ENCODE data around the gene MED17. TPM values are rescaled to one million over a fixed set of nuclear protein-coding genes. Genes with fewer than 3 reads are reported as not detected.
"Not testable (repeated sequence)": the region's sequence is repeated elsewhere in the genome, so short reads cannot be mapped to it uniquely, and the experiment has no call there.

The MED17 gene
- total and polyA plus RNA-seq, 4 donors, result 8.9 to 33.1 (median 21.7) TPM

DNA sequence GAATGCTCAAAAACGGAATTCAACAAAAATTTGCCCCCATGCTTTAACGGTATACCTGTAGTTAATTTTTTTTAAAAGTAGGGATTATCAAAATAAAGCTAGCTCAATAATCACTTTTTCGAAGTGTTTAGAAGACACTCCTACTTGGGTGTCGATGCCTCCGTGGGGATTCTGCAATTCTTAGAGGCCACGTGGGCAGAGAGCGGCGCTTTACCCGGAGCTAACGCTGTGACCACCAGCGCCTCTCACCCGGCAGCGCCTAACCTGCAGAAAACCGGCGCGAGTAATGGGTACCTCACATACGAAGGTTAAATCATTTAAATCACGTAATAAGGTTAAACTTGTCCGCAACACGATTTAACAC is 43.4 kb upstream of the MED17 start:
- ATAC-seq (ENCODE audit: low FRiP score) (peak; percentile 79), DNase-seq (peak; percentile 68 to 83)
- intact Hi-C loops (cut with DNase I), result loop anchor here (2.0 to 5.0 kb wide), 3 partner anchors 42 to 78 kb away; partner anchors contain the start of genes MED17 (in 2 of the 2) and CEP295 (in 1 of the 2)
- Histone ChIP-seq H3K4me3 (ENCODE audit: low read length in 2 of 2) (peak overlapping the region; percentile 69 to 72), H3K27ac (ENCODE audit: low read depth in 1 of 2, low read length in 2 of 2) (peak overlapping the region; percentile 50 to 78), H3K9me3 (ENCODE audit: control insufficient read depth, low read length) (no peaks in the 10 kb centered on the region), H3K27me3 (ENCODE audit: control insufficient read depth in 1 of 2, insufficient read depth in 2 of 2, low read length in 1 of 2) (no peaks in the 10 kb centered on the region), H3K4me1 (ENCODE audit: control insufficient read depth in 1 of 2, insufficient read depth in 2 of 2, low read length in 2 of 2) (no peaks in the 10 kb centered on the region), H3K36me3 (ENCODE audit: control insufficient read depth in 1 of 2, insufficient read depth in 2 of 2, low read length in 1 of 2) (no peaks in the 10 kb centered on the region)
- 0% methylated on average over 20 of the region's 20 CpGs for WGBS, 2 donors

- Histone ChIP-seq H3K27ac (ENCODE audit: low read depth in 1 of 2, low read length in 2 of 2) (peak within 1 kb of the TSS; percentile 50 to 91), H3K36me3 (ENCODE audit: control insufficient read depth in 1 of 2, insufficient read depth in 2 of 2, low read length in 1 of 2) (no peaks in the 10 kb centered on the region), H3K27me3 (ENCODE audit: control insufficient read depth in 1 of 2, insufficient read depth in 2 of 2, low read length in 1 of 2) (no peaks in the 10 kb centered on the region), H3K9me3 (ENCODE audit: control insufficient read depth, low read length) (no peaks in the 10 kb centered on the region), H3K4me1 (ENCODE audit: control insufficient read depth in 1 of 2, insufficient read depth in 2 of 2, low read length in 2 of 2) (no peaks in the 10 kb centered on the region), H3K4me3 (ENCODE audit: low read length in 2 of 2) (peak within 1 kb of the TSS; percentile 69 to 72)
- ATAC-seq (ENCODE audit: low FRiP score) (peak; percentile 98), DNase-seq (peak; percentile 98 to 99)
- intact Hi-C loops (cut with DNase I), result loop anchor here (2.0 to 5.0 kb wide), 3 partner anchors 41 to 79 kb away; partner anchors contain the start of genes MED17 (in 2 of the 2) and CEP295 (in 1 of the 2)
- WGBS, 2 donors, result 0% methylated on average over 65 of the region's 65 CpGs
Observed at GRCh38 chr11:93741094-93741881, 42.8 kb upstream of the MED17 start, which contains the start of the genes C11orf54 and TAF1D. Gene C11orf54, plus strand, starts transcription at chr11:93741672. Its CDS starts 5,722 bp downstream, at chr11:93747394. Gene TAF1D, minus strand, starts transcription at chr11:93741495. Its CDS starts 2,191 bp downstream, at chr11:93739304.

- no peaks in the 10 kb centered on the region for H3K4me1 ChIP-seq (ENCODE audit: control insufficient read depth in 1 of 2, insufficient read depth in 2 of 2, low read length in 2 of 2)
- WGBS, 2 donors, result 0 to 1% methylated on average over 8 of the region's 8 CpGs
- H3K27me3 ChIP-seq (ENCODE audit: control insufficient read depth in 1 of 2, insufficient read depth in 2 of 2, low read length in 1 of 2), result no peaks in the 10 kb centered on the region
- H3K9me3 ChIP-seq (ENCODE audit: control insufficient read depth, low read length), result no peaks in the 10 kb centered on the region
- ATAC-seq (ENCODE audit: low FRiP score), result peak; percentile 49
- DNase-seq, result no peak
- peak overlapping the region; percentile 38 to 91 for H3K27ac ChIP-seq (ENCODE audit: low read depth in 1 of 2, low read length in 2 of 2)
- intact Hi-C loops (cut with DNase I), result loop anchor here (2.0 to 5.0 kb wide), 3 partner anchors 40 to 80 kb away; partner anchors contain the start of genes MED17 (in 2 of the 2) and CEP295 (in 1 of the 2)
- H3K36me3 ChIP-seq (ENCODE audit: control insufficient read depth in 1 of 2, insufficient read depth in 2 of 2, low read length in 1 of 2), result no peaks in the 10 kb centered on the region
- H3K4me3 ChIP-seq (ENCODE audit: low read length in 2 of 2), result peak overlapping the region; percentile 18 to 59
Observed at GRCh38 chr11:93741882-93742226, 42.2 kb upstream of the MED17 start.

DNA sequence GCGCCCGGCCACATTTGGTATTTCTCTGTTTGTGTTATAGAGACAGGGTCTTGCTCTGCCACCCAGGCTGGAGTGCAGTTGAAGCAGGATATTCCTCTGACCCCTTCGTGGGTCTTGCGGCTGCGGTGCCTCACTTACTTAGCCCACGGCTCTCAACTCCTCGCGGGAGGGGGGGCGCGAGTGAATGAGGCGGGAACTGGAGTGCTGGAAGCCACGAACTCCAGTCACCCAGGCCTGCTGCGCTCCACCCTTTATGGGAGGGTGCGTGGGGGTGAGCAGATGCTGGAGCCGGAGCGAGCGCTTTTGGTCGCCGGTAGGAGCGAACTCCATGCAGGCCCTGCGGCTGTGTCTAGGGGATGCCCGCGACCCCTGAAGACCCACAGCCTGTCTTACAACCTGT is 40.8 kb upstream of the MED17 start:
- intact Hi-C loops (cut with DNase I), result loop anchor here (5.0 kb wide), 2 partner anchors 39 to 81 kb away; partner anchors contain the start of genes CEP295 (in 1 of the 2) and MED17 (in 1 of the 2)
- WGBS, 2 donors, result 93 to 95% methylated on average over 23 of the region's 23 CpGs
- H3K27ac ChIP-seq (ENCODE audit: low read depth in 1 of 2, low read length in 2 of 2), result no peak overlapping the region

GRCh38 chr11:93744669-93745004 is 39.4 kb upstream of the MED17 start:
- Histone ChIP-seq H3K4me3 (ENCODE audit: low read length in 2 of 2) (no peak overlapping the region), H3K9me3 (ENCODE audit: control insufficient read depth, low read length) (no peaks in the 10 kb centered on the region), H3K36me3 (ENCODE audit: control insufficient read depth in 1 of 2, insufficient read depth in 2 of 2, low read length in 1 of 2) (no peaks in the 10 kb centered on the region), H3K4me1 (ENCODE audit: control insufficient read depth in 1 of 2, insufficient read depth in 2 of 2, low read length in 2 of 2) (no peaks in the 10 kb centered on the region), H3K27ac (ENCODE audit: low read depth in 1 of 2, low read length in 2 of 2) (peak overlapping the region in 1 of 2 donors; percentile 37), H3K27me3 (ENCODE audit: control insufficient read depth in 1 of 2, insufficient read depth in 2 of 2, low read length in 1 of 2) (no peaks in the 10 kb centered on the region)
- intact Hi-C loops (cut with DNase I), result loop anchor here (5.0 kb wide), 2 partner anchors 38 to 82 kb away; partner anchors contain the start of genes CEP295 (in 1 of the 2) and MED17 (in 1 of the 2)
- 12 to 26% methylated on average over 7 of the region's 7 CpGs for WGBS, 2 donors
- ATAC-seq (ENCODE audit: low FRiP score), result no peak
- no peak for DNase-seq

More for the DNA sequence above, 40.8 kb upstream of the MED17 start:
- Histone ChIP-seq H3K27me3 (ENCODE audit: control insufficient read depth in 1 of 2, insufficient read depth in 2 of 2, low read length in 1 of 2) (no peaks in the 10 kb centered on the region), H3K36me3 (ENCODE audit: control insufficient read depth in 1 of 2, insufficient read depth in 2 of 2, low read length in 1 of 2) (no peaks in the 10 kb centered on the region), H3K4me1 (ENCODE audit: control insufficient read depth in 1 of 2, insufficient read depth in 2 of 2, low read length in 2 of 2) (no peaks in the 10 kb centered on the region), H3K9me3 (ENCODE audit: control insufficient read depth, low read length) (no peaks in the 10 kb centered on the region), H3K4me3 (ENCODE audit: low read length in 2 of 2) (no peak overlapping the region)
- DNase-seq, result no peak
- no peak for ATAC-seq (ENCODE audit: low FRiP score)

DNA sequence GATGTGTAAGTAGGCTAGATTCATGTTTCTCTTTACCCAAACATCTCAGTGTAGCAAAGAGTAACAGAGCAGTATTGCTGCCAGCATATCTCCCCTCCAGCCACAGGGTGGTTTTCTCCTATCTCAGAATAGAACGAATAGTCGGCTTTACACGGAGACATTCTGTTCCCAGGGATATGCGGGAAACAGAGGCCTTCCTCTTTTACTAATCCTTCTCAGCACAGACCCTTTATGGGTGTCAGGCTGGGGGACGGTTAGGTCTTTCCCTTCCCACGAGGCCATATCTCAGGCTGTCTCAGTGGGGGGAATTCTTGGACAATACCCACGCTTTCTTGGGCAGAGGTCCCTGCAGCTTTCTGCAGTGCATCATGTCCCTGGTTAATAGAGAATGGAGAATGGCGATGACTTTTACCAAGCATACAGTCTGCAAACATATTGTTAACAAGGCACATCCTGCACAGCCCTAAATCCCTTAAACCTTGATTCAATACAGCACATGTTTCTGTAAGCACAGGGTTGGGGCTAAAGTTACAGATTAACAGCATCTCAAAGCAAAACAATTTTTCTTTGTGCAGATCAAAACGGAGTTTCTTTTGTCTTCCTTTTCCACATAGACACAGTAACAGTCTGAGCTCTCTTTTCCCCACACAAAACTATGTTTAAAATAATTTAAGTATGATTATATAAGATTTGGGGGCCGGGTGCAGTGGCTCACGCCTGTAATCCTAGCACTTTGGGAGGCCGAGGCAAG is 38.9 kb upstream of the MED17 start:
- H3K9me3 ChIP-seq (ENCODE audit: control insufficient read depth, low read length); H3K36me3 ChIP-seq (ENCODE audit: control insufficient read depth in 1 of 2, insufficient read depth in 2 of 2, low read length in 1 of 2); H3K4me3 ChIP-seq (ENCODE audit: low read length in 2 of 2); ATAC-seq (ENCODE audit: low FRiP score); H3K4me1 ChIP-seq (ENCODE audit: control insufficient read depth in 1 of 2, insufficient read depth in 2 of 2, low read length in 2 of 2); intact Hi-C loops (cut with DNase I); H3K27me3 ChIP-seq (ENCODE audit: control insufficient read depth in 1 of 2, insufficient read depth in 2 of 2, low read length in 1 of 2); DNase-seq: not testable (repeated sequence)
- 6 to 9% methylated on average over 12 of the region's 12 CpGs for WGBS, 2 donors
- H3K27ac ChIP-seq (ENCODE audit: low read depth in 1 of 2, low read length in 2 of 2), result peak overlapping the region in 1 of 2 donors; percentile 37

DNA sequence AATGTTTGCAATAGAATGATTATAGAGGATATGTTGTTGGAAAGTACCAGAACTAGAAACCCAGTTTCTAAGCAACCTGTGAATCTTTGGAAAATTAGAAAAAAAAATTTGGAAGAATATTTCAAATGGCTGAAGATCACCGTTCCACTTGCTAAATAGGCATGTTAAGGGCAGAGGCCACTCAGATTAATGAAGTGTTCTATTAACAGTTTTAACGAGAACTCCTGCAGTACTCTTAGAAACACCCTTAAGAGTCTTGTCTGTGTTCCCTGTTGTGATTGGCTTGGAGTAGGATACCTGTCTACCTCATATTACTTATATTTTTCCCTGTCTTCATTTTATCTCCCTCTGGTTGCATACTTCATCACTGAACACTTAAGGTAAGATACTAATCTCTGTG is 38.0 kb upstream of the MED17 start:
- intact Hi-C loops (cut with DNase I), result no loop called here
- DNase-seq, result no peak

DNA sequence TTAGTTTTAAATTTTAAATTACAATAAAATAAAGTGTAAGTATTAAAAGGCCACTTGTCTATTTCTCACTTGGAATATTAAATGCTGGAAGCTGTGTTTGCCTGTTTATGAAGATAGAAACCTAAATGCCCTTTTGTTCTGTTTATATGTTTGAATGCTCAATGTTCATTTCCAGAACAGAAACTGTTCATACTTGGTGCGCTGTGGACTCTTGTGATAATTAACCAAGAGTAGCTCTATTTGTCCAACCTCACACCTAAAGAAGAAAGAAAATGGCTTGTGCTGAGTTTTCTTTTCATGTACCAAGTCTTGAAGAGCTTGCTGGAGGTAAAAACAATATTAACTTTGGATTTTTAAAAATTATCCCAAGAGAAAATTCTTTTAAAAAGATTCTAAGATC is 37.0 kb upstream of the MED17 start:
- Histone ChIP-seq H3K9me3 (ENCODE audit: control insufficient read depth, low read length) (no peaks in the 10 kb centered on the region), H3K36me3 (ENCODE audit: control insufficient read depth in 1 of 2, insufficient read depth in 2 of 2, low read length in 1 of 2) (no peaks in the 10 kb centered on the region), H3K4me1 (ENCODE audit: control insufficient read depth in 1 of 2, insufficient read depth in 2 of 2, low read length in 2 of 2) (no peaks in the 10 kb centered on the region), H3K27ac (ENCODE audit: low read depth in 1 of 2, low read length in 2 of 2) (no peak overlapping the region), H3K4me3 (ENCODE audit: low read length in 2 of 2) (no peak overlapping the region), H3K27me3 (ENCODE audit: control insufficient read depth in 1 of 2, insufficient read depth in 2 of 2, low read length in 1 of 2) (no peaks in the 10 kb centered on the region)
- intact Hi-C loops (cut with DNase I), result no loop called here
- ATAC-seq (ENCODE audit: low FRiP score) (no peak), DNase-seq (no peak)
- 92 to 94% methylated on average over 1 of the region's 1 CpG for WGBS, 2 donors

More for the DNA sequence above, 38.0 kb upstream of the MED17 start:
- Histone ChIP-seq H3K4me1 (ENCODE audit: control insufficient read depth in 1 of 2, insufficient read depth in 2 of 2, low read length in 2 of 2) (no peaks in the 10 kb centered on the region), H3K36me3 (ENCODE audit: control insufficient read depth in 1 of 2, insufficient read depth in 2 of 2, low read length in 1 of 2) (no peaks in the 10 kb centered on the region), H3K27me3 (ENCODE audit: control insufficient read depth in 1 of 2, insufficient read depth in 2 of 2, low read length in 1 of 2) (no peaks in the 10 kb centered on the region), H3K27ac (ENCODE audit: low read depth in 1 of 2, low read length in 2 of 2) (no peak overlapping the region), H3K4me3 (ENCODE audit: low read length in 2 of 2) (no peak overlapping the region), H3K9me3 (ENCODE audit: control insufficient read depth, low read length) (no peaks in the 10 kb centered on the region)
- ATAC-seq (ENCODE audit: low FRiP score), result no peak
- 56 to 62% methylated on average over 2 of the region's 2 CpGs for WGBS, 2 donors

Data from aorta (tissue), 5 donors.